SK-N-SH (cell line): ENCODE data around the gene TMA7. TPM values are rescaled to one million over a fixed set of nuclear protein-coding genes. Genes with fewer than 3 reads are reported as not detected.
A peak's percentile ranks its signal among the peaks of the same experiment; 100 is the strongest.

ENCODE experiments used
- CTCF ChIA-PET: fragments of 300-600, 350-600 bp; formaldehyde crosslinking; extraction: SDS; loops from one replicate; lab custom pipeline; 2021; lab: Yijun Ruan, JAX
- POLR2A ChIA-PET: fragments of 350-600 bp; sonication (Branson Sonifier 250); formaldehyde crosslinking; extraction: SDS; loops from one replicate; lab custom pipeline; 2020; ENCODE audit warnings: antibody characterized with exemption, inconsistent platforms; lab: Yijun Ruan, JAX
- DNase-seq: peaks from one replicate; pipeline ENCODE4 v3.0.0; 2012
- H2AFZ ChIP-seq: fragments of 200-600 bp; sonication (generic); 2 replicates; pipeline ENCODE4 v1.8.1; 2016; ENCODE audit warnings: antibody characterized with exemption, mild to moderate bottlenecking, low read depth
- H3F3A ChIP-seq: fragments of 200-600 bp; sonication (generic); replicated peaks from 2 replicates; pipeline ENCODE3; 2016; ENCODE audit warnings: antibody characterized with exemption, mild to moderate bottlenecking; ENCODE audit not compliant: insufficient read depth
- H3K27ac ChIP-seq, 2 experiments: fragments of 200-500 bp in 1 of 2; fragments of 200-600 bp in 1 of 2; sonication (Bioruptor generic) in 1 of 2; sonication (generic), shearing (Covaris generic) in 1 of 2; 2 replicates each; pipeline versions ENCODE4 v1.5.1 to v1.6.1; 2014 to 2016; ENCODE audit warnings: low read depth in 2 of 2, inconsistent platforms in 1 of 2, low read length in 1 of 2, mild to moderate bottlenecking in 1 of 2, mixed read lengths in 1 of 2
- H3K27me3 ChIP-seq: fragments of 200-600 bp; sonication (generic), shearing (Covaris generic); 2 replicates; pipeline ENCODE4 v1.6.1; 2016; ENCODE audit warnings: mixed run types; ENCODE audit not compliant: insufficient read depth
- H3K36me3 ChIP-seq, 2 experiments: fragments of 200-500 bp in 1 of 2; fragments of 200-600 bp in 1 of 2; sonication (Bioruptor generic) in 1 of 2; sonication (generic) in 1 of 2; replicated peaks in 1 of 2; 2 replicates each; pipeline versions ENCODE3 to v1.5.1; 2014 to 2016; ENCODE audit warnings: low read length in 1 of 2, mild to moderate bottlenecking in 1 of 2; ENCODE audit not compliant: insufficient read depth in 2 of 2, control insufficient read depth in 1 of 2
- H3K4me1 ChIP-seq, 2 experiments: fragments of 200-500 bp in 1 of 2; fragments of 200-600 bp in 1 of 2; sonication (Bioruptor generic) in 1 of 2; sonication (generic), shearing (Covaris generic) in 1 of 2; 2 replicates each; pipeline versions ENCODE4 v1.5.1 to v1.6.1; 2014 to 2016; ENCODE audit warnings: low read depth in 1 of 2, low read length in 1 of 2, mixed run types in 1 of 2; ENCODE audit not compliant: insufficient read depth in 2 of 2, control insufficient read depth in 1 of 2
- H3K4me2 ChIP-seq: fragments of 200-600 bp; sonication (generic), shearing (Covaris generic); 2 replicates; pipeline ENCODE4 v1.6.1; 2017; ENCODE audit warnings: mixed run types
- H3K4me3 ChIP-seq, 2 experiments: fragments of 200-500 bp in 1 of 2; fragments of 200-600 bp in 1 of 2; sonication (Bioruptor generic) in 1 of 2; sonication (generic), shearing (Covaris generic) in 1 of 2; 2 replicates each; pipeline versions ENCODE4 v1.5.1 to v1.8.1; 2014 to 2016; ENCODE audit warnings: low read depth in 2 of 2, inconsistent platforms in 1 of 2, low read length in 1 of 2, mild to moderate bottlenecking in 1 of 2, mixed read lengths in 1 of 2, moderate library complexity in 1 of 2
- H3K79me2 ChIP-seq: fragments of 200-600 bp; sonication (generic); 2 replicates; pipeline ENCODE4 v1.8.1; 2017; ENCODE audit warnings: mild to moderate bottlenecking; ENCODE audit not compliant: insufficient read depth
- H3K9ac ChIP-seq: fragments of 200-600 bp; sonication (generic); 2 replicates; pipeline ENCODE4 v1.6.1; 2017; ENCODE audit warnings: mixed run types
- H3K9me2 ChIP-seq: fragments of 200-600 bp; sonication (generic); 2 replicates; pipeline ENCODE4 v1.6.1; 2017; ENCODE audit warnings: mixed run types
- H3K9me3 ChIP-seq: fragments of 200-600 bp; sonication (generic); 2 replicates; pipeline ENCODE4 v1.6.1; 2017; ENCODE audit warnings: mixed run types, mild to moderate bottlenecking, moderate library complexity
- H4K20me1 ChIP-seq: fragments of 200-600 bp; sonication (generic); 2 replicates; pipeline ENCODE4 v1.6.1; 2017; ENCODE audit warnings: mild to moderate bottlenecking, mixed run types; ENCODE audit not compliant: insufficient read depth
- FOSL2 ChIP-seq: IDR thresholded peaks from 2 replicates; pipeline ENCODE4 v1.4.0; 2012; ENCODE audit warnings: low read depth, mild to moderate bottlenecking, moderate library complexity, borderline replicate concordance
- GABPA ChIP-seq: IDR thresholded peaks from 2 replicates; pipeline ENCODE4 v1.4.0; 2012; ENCODE audit warnings: low read depth, mild to moderate bottlenecking
- GATA2 ChIP-seq: sonication (generic); formaldehyde crosslinking; IDR thresholded peaks from 2 replicates; pipeline ENCODE4 v1.5.0; 2020; ENCODE audit warnings: mild to moderate bottlenecking, missing genetic modification reagents
- MAX ChIP-seq: IDR thresholded peaks from 2 replicates; pipeline ENCODE4 v1.4.0; 2012; ENCODE audit warnings: low read depth
- MEF2A ChIP-seq: IDR thresholded peaks from 2 replicates; pipeline ENCODE4 v1.4.0; 2012; ENCODE audit warnings: low read depth, borderline replicate concordance
- MXI1 ChIP-seq: IDR thresholded peaks from 2 replicates; pipeline ENCODE4 v1.6.1; 2012; ENCODE audit warnings: mild to moderate bottlenecking, low read depth, low read length, improper control_type of control experiment
- NFIC ChIP-seq: IDR thresholded peaks from 2 replicates; pipeline ENCODE4 v1.4.0; 2012; ENCODE audit warnings: borderline replicate concordance
- PBX3 ChIP-seq: IDR thresholded peaks from 2 replicates; pipeline ENCODE4; 2012
- POLR2AphosphoS5 ChIP-seq: IDR thresholded peaks from 2 replicates; pipeline ENCODE4 v1.6.1; 2012; ENCODE audit warnings: low read depth, low read length
- RCOR1 ChIP-seq: fragments of 150-350 bp; IDR thresholded peaks from 2 replicates; pipeline ENCODE4 v1.6.1; 2017; ENCODE audit warnings: antibody characterized with exemption, low read length
- RFX5 ChIP-seq: IDR thresholded peaks from 2 replicates; pipeline ENCODE4 v1.6.1; 2012; ENCODE audit warnings: mild to moderate bottlenecking, improper control_type of control experiment, low read length
- TCF12 ChIP-seq: IDR thresholded peaks from 2 replicates; pipeline ENCODE4 v1.4.0; 2012
- TEAD4 ChIP-seq: IDR thresholded peaks from 2 replicates; pipeline ENCODE4 v1.4.0; 2012; ENCODE audit warnings: mild to moderate bottlenecking, borderline replicate concordance; ENCODE audit not compliant: insufficient read depth
- USF1 ChIP-seq: IDR thresholded peaks from 2 replicates; pipeline ENCODE4 v1.4.0; 2012; ENCODE audit warnings: low read depth, borderline replicate concordance
- USF2 ChIP-seq: fragments of 150-350 bp; IDR thresholded peaks from 2 replicates; pipeline ENCODE4 v1.6.1; 2017; ENCODE audit warnings: antibody characterized with exemption, low read length, low read depth, borderline replicate concordance
- ZBTB33 ChIP-seq: IDR thresholded peaks from 2 replicates; pipeline ENCODE4 v1.4.0; 2012; ENCODE audit warnings: low read depth, borderline replicate concordance
- WGBS: methylation state at CpG from one replicate; pipeline ENCODE4 v1.1.6; 2017; ENCODE audit warnings: low lambda C conversion rate; 5-methylcytosine and 5-hydroxymethylcytosine counted together
- polyA plus RNA-seq, 3 experiments: library from polyadenylated mRNA; depleted of rRNA; stranded (reverse); fragments of >200 nt; gene quantifications; 2 replicates each; pipeline ENCODE4 v1.2.3, GENCODE V29; 2012

Gene TMA7
- polyA plus RNA-seq, 1 of the 3 experiments (the other 2 are of a cell fraction) = 438 TPM

GRCh38 chr3:48439820-48440589 is at the start of gene TMA7, which contains the start of gene CCDC51 (continued):
- peak; percentile 58; the same call in 1 of the 2 replicates for TF ChIP-seq USF1

GRCh38 chr3:48394391-48394790 is 45.7 kb upstream of the TMA7 start:
- Histone ChIP-seq H3K27ac (no peak overlapping the region), H2AFZ (no peak overlapping the region), H3K9me3 (no peaks in the 10 kb centered on the region), H3K9me2 (no peaks in the 10 kb centered on the region), H3K4me1 (peaks cover 0 to 17% of the 10 kb centered on the region in 2 experiments; a peak in 1 of 4 replicates), H3K9ac (no peak overlapping the region), H3K36me3 (no peaks in the 10 kb centered on the region), H3K4me2 (no peak overlapping the region), H3K79me2 (no peaks in the 10 kb centered on the region), H3F3A (no peaks in the 10 kb centered on the region), H3K4me3 (no peak overlapping the region), H3K27me3 (no peaks in the 10 kb centered on the region; the same call in 1 of the 2 replicates), H4K20me1 (no peaks in the 10 kb centered on the region)
- TF ChIP-seq MXI1 (no peak), ZBTB33 (no peak), FOSL2 (no peak), PBX3 (no peak), TEAD4 (no peak), RFX5 (no peak), MEF2A (no peak), GABPA (no peak), RCOR1 (no peak), NFIC (no peak), MAX (no peak), USF2 (no peak), TCF12 (no peak), POLR2AphosphoS5 (no peak), GATA2 (CRISPR knock-in tag) (no peak)
- WGBS = 86% methylated on average over 2 of the region's 2 CpGs
- no peak for DNase-seq
- ChIA-PET CTCF (interaction anchor here (4.9 kb wide), 1 partner anchor 42 kb away, joined by 40 read pairs; no protein-coding TSS in a partner anchor), POLR2A (no interaction called here)
